Measurements from ENCODE around the gene C16orf96.

The C16orf96 gene

GRCh38 chr16:4602331-4602730 is 46.2 kb downstream of the C16orf96 start:
- no peak for DNase-seq

GRCh38 chr16:4603624-4604170 is 47.6 kb downstream of the C16orf96 start:
- no peak for DNase-seq

- DNase-seq, result no peak
Observed at GRCh38 chr16:4604401-4604800, 48.3 kb downstream of the C16orf96 start.

- no peak for DNase-seq
Observed at GRCh38 chr16:4606354-4606753, 50.2 kb downstream of the C16orf96 start.

GRCh38 chr16:4607841-4608703 is 51.9 kb downstream of the C16orf96 start:
- DNase-seq, result no peak

- DNase-seq, result no peak
Observed at GRCh38 chr16:4608704-4608980, 52.5 kb downstream of the C16orf96 start.

- DNase-seq, result no peak
Observed at GRCh38 chr16:4609200-4610010, 53.3 kb downstream of the C16orf96 start.

GRCh38 chr16:4610011-4611005 is 54.2 kb downstream of the C16orf96 start:
- DNase-seq, result no peak

GRCh38 chr16:4611337-4612021 is 55.3 kb downstream of the C16orf96 start:
- no peak for DNase-seq

- DNase-seq, result no peak
Observed at GRCh38 chr16:4612474-4612931, 56.4 kb downstream of the C16orf96 start.

- DNase-seq, result no peak
Observed at GRCh38 chr16:4612977-4613635, 57.0 kb downstream of the C16orf96 start.

- no peak for DNase-seq
Observed at GRCh38 chr16:4613636-4614570, 57.8 kb downstream of the C16orf96 start.

GRCh38 chr16:4614571-4615383 is 58.6 kb downstream of the C16orf96 start, which contains the start of gene UBALD1:
Gene UBALD1, minus strand, starts transcription at chr16:4614888. Its CDS starts 91 bp downstream, at chr16:4614797.
- peak; percentile 31 to 35 for DNase-seq

- DNase-seq, result no peak
Observed at GRCh38 chr16:4615384-4616046, 59.4 kb downstream of the C16orf96 start.

GRCh38 chr16:4616047-4616811 is 60.1 kb downstream of the C16orf96 start:
- peak; percentile 88 to 91 for DNase-seq

GRCh38 chr16:4617880-4618279 is 61.7 kb downstream of the C16orf96 start:
- no peak for DNase-seq

- no peak for DNase-seq
Observed at GRCh38 chr16:4618645-4619418, 62.7 kb downstream of the C16orf96 start.
